Daoy (cell line): Measurements from ENCODE around the gene MLYCD. TPM values are rescaled to one million over a fixed set of nuclear protein-coding genes. Genes with fewer than 3 reads are reported as not detected.
"Not testable (repeated sequence)": the region's sequence is repeated elsewhere in the genome, so short reads cannot be mapped to it uniquely, and the experiment has no call there.

ENCODE experiments used
- DNase-seq: peaks from one replicate; pipeline ENCODE4 v3.0.0-alpha.2; 2015; ENCODE audit warnings: low read depth
- total RNA-seq: library from RNA; depleted of rRNA; stranded (reverse); fragments of >200 nt; shearing (Covaris generic); gene quantifications from 2 replicates; pipeline ENCODE4 v1.2.3, GENCODE V29; 2014

The MLYCD gene
- total RNA-seq, 1 experiment from 2014 or later, result 1.6 TPM

GRCh38 chr16:83940630-83941378, 41.9 kb downstream of the MLYCD start:
- no peak for DNase-seq

DNA sequence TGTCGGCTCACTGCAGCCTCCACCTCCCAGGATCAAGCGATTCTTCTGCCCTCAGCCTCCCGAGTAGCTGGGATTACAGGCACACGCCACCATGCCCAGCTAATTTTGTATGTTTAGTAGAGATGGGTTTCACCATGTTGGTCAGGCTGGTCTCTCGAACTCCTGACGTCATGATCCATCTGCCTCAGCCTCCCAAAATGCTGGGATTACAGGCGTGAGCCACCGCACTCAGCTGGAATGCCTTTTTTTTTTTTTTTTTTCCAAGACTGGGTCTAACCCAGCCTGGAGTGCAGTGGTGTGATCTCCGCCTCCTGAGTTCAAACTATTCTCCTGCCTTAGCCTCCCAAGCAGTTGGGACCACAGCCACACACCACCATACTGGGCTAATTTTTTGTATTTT, 42.6 kb downstream of the MLYCD start:
- DNase-seq, result not testable (repeated sequence)

GRCh38 chr16:83942074-83942473, 43.2 kb downstream of the MLYCD start:
- no peak for DNase-seq

GRCh38 chr16:83942815-83943515, 44.0 kb downstream of the MLYCD start:
- DNase-seq, result no peak

DNA sequence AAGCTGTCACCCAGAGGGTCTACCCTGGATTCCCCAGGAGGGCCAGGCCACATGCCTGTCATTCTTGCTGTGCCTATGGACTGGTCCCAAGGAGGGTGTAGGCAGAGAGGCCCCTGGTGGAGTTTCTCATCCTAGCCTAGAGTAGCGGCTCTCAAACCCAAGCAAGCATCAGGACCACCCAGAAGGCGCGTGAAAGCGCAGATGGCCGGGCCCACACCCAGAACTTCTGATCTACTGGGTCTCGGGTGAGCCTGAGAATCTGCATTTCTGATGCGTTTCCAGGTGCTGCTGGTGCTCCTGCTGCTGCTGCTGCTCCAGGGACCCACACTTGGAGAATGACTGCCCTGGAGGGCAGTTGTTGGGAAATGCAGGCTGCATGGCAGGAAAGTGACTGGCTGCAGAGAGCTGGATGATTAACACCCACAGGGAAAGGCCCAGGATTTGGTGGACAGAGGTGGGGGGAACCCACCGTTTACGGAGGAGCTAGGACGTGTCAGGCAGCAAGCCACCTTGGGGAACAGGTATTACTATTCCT, 44.7 kb downstream of the MLYCD start:
- DNase-seq, result no peak

DNA sequence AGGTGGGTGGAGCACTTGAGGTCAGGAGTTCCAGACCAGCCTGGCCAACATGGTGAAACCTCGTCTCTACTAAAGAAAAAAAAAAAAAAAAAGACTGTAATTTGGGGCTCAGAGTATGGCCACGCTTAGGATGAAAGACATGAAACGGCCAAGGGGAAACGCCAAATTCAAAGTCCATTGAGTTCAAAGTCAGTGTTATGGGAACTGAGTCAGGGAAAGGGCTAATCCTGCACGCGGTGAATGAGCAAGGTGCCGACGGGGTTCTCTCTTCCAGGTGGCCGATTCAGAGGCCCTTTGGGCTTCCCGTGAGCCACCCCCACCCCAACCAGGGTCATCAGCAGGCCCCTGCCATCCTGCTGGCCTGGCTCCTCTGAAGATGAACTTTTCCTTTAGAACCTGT, 46.7 kb downstream of the MLYCD start:
- no peak for DNase-seq

GRCh38 chr16:83946154-83946780, 47.4 kb downstream of the MLYCD start:
- no peak for DNase-seq

DNA sequence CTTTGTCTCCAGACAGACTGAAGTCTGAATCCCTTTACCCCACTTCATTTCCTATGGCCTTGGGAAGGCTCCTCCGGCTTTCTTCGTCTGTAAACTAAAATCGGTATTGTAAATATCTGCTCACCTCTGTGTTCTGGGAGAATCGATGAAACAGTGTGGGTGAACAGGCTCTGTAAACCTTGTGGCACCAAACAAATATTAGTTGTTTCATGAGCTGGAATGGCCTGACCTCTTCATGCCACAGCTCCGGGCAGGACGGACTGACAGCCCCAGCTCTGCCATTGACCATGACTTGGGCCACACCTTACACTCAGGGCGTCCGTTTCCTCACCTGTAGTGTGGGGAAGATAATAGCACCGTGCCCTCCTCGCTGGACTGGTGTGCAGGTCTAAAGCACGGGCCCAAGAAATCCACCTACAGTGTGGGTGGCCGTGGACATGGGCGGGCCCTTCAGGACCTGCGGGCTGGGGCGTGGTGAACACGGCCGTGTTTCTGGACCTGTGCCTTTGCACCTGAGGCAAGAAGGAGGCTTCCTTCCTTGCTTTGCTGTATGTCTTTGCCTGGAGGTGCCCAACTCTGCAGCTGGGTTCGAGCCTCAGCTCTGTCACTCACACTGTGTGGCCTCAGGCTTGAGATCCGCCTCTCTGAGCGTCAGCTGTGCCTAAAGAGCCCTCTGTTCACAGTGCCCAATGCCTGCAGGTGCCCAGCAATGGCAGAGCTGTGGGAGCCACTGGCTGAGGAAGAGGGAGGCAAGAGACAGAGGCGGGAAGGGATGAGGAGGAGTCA, 48.1 kb downstream of the MLYCD start:
- no peak for DNase-seq

DNA sequence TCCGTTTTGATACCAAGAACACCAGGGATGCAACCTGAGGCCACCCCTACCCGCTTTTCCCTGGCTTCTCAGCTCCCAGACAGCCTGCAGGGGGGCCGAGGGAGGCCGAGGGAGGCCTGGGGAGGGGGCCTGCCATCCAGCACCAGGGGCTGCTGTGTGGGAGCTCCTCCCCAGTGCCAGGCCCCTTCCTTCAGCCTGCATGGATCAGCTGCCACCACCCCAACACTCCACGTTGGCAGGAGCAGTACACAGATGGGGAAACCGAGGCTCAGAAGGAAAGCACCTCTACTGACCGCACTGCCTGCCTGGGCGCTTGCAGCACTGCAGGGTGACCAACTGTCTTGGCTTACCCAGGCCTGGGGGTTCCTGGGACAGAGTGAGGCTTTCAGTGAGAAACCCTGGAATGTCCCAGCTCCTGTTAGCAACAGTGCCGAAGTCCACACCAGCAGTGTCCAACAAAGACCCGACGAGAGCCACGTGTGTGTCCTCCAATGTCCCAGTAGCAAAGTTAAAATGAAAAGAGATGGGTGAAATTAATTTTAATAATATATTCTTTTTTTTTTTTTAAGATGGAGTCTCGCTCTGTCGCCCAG, 48.8 kb downstream of the MLYCD start:
- no peak for DNase-seq

DNA sequence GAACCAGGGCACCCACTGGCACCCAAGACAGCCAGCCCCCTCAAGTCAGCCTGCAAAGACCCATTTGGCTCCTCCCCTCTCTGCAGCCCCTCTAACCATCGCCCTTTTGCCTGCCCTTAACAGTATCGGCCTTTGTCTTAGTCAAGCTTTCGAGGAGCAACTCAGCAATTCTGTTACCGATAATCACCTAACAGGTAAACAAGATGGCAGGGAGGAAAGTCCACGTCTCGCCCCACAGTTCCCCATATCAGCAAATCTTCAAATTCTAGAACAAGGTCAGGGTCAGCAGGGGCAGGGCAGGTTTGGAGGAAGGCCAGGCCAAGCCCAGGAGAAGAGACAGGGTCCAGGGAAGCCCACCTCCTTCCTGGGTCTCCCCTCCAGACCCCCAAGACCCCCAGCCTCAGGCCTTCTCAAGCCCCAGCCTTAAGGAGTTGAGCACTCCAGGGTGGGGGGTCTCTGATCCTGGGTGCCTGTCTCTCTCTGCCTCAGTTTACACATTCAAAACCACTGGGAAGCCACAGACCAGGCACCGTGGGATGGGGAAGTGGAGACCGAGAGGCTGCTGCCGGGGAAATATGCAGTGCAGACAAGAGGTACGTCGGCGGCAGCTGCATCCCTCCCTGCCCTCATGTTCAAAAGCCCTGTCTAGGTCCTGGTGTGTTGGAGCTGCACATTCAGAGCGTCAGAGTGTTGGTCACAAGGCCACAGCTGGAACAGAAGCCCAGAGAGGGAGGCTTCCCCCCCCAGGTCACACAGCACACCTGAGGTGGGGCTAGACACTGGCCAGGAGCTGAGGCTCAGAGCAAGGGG, 50.2 kb downstream of the MLYCD start:
- no peak for DNase-seq

DNA sequence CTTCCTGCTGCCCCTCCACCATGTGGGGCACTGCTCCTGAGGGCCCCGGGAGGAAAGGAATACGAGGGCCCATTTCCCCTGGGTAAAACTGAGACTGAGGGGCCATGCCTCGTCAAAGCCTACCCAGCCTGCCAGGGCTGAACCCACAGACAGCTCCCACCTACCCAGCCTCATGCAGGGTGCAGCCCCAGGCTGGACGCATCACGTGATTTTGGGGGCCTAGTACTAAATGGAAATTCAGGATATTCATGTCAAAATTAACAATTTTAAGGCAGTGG, 50.7 kb downstream of the MLYCD start:
- no peak for DNase-seq

DNA sequence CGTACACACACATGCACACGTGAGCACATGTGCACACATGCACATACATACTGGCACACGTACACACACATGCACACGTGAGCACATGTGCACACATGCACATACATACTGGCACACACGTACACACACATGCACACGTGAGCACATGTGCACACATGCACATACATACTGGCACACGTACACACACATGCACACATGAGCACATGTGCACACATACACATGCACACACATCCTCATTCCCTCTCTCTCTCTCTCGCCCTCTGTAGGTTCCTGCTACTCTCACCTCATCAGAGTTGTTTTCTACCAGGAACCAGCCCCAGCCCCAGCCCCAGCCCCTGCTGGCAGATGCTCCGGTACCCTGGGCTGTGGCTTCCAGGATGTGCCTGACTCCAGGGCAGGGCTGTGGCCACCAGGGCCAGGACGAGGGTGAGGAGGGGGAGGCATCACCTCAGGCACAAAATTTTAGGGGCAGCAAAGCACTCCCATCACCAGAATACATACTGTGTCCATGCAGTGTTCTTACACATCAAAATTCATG, 52.0 kb downstream of the MLYCD start:
- not testable (repeated sequence) for DNase-seq

GRCh38 chr16:83951544-83951943, 52.6 kb downstream of the MLYCD start:
- no peak for DNase-seq

DNA sequence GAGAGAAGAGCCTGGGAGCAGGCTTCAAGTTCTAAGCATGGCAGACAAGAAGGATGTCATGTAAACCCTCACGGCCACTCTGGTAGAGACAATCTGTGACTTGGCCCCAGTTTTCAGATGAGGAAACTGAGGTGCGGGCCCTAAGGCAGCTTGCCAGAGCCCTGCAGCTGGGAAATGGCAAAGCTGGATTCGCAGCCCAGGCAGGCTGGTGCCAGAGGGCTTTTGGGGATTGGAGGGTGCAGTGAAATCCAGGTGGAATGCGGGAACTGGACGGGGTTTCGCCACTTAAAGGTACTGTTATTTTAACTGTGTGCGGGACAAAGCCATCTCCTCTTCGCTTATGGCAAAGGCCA, 53.6 kb downstream of the MLYCD start:
- no peak for DNase-seq

DNA sequence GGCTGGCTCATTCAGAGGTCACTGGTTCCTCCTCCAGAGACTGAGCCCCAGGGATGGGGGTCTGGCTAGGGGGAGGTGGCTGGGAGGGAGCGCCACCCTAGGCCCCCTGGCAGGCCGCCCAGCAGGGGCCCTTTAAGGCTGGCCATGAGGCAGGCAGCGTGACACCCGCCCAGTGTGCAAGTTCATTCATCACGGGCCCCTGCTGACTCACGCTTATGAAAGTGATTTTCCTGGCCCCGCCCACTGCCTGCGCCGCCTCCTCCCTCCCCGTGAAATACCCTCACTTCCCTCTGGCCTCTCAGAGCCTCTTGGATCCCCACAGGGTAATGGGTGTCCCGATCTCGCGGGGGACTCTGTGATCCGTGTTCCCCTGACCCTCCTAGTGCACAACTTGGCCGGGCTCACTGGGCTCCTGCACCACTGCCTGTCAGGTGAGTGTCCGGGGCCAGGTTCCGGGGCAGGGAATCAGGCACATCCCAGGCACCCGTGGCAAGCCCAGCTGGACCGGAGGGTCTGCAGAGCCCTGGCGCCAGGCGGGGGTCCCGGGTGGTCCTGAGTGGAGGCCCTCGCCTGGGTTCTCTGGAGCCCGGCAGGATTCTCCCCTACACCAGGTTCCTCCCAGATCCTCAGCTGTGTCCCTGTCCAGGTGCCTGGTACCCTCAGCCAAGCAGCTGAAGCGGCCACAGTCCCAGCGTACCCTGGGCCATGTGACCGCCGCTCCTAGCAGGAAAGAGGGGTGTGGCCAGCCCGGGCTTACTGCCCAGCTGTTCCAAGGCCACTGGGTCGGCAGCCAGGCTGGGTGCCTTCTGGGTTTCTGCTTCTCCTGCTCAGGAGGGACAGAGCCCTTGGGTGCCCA, 54.3 kb downstream of the MLYCD start, which contains the start of gene OSGIN1:
Gene OSGIN1, plus strand, starts transcription at position 301 of the 856 bp plus-strand sequence. CDS start 4,432 bp downstream, outside the sequence.
- peak; percentile 93 for DNase-seq

- DNase-seq, result peak; percentile 42
Observed at GRCh38 chr16:83953796-83954576, 55.1 kb downstream of the MLYCD start.

DNA sequence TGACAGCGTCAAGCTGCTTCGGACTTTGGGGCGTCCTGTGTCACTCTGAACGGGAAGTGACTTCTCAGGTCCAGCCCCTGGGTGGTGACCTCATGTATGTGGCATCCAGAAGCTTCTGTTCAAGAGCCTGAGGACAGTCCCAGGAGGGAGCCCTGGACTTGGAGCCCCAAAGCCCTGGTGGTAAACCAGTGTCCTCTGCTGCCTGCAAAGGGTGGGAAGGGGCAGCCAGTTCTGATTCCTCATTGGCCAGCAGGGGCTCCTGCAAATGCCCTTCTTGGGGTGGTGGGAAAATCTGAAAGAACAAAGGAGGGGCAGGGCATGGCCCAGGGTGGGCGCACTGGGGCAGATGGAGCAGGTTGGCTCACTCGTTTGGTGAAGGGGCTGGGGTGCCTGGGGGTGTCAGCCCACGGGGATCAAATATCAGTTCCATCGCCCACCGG, 55.7 kb downstream of the MLYCD start:
- DNase-seq, result peak; percentile 76
